ENCODE data around the gene PITX1.

- TF ChIP-seq CTCF (IDR thresholded peaks at IDR 0.05) (peak in 1 of 6 experiments; percentile 31), POLR2A (IDR thresholded peaks at IDR 0.05) (no peak)
These were observed 13.7 kb downstream of the PITX1 start for GRCh38 chr5:135020111-135020895.
